B cell (primary cell): Measurements from ENCODE around the gene POLR2B. TPM values are rescaled to one million over a fixed set of nuclear protein-coding genes. Genes with fewer than 3 reads are reported as not detected.

ENCODE experiments used
- ATAC-seq: fragments of 200-7000 bp; cut with Tn5 transposase; one replicate; pipeline ENCODE4 v1.10.0; 2021; ENCODE audit warnings: low read depth, mild to moderate bottlenecking, moderate number of reproducible peaks, moderate library complexity
- CTCF ChIA-PET: fragments of 350-600 bp; sonication (Branson Sonifier 250); formaldehyde crosslinking; loops from one replicate; lab custom pipeline; 2021; ENCODE audit warnings: antibody characterized with exemption, inconsistent platforms; lab: Charles Lee
- POLR2A ChIA-PET: fragments of 350-600 bp; sonication (Branson Sonifier 250); formaldehyde crosslinking; loops from one replicate; lab custom pipeline; 2021; ENCODE audit warnings: antibody characterized with exemption; lab: Charles Lee
- DNase-seq: peaks from one replicate; pipeline ENCODE4 v3.0.0; 2013
- H2AFZ ChIP-seq: 2 replicates; pipeline ENCODE4 v1.6.1; 2012; ENCODE audit warnings: mild to moderate bottlenecking, low read depth, low read length; ENCODE audit not compliant: insufficient read depth, poor library complexity, severe bottlenecking
- H3K27ac ChIP-seq, 2 donors: 1 replicate in 1 of 2; 2 replicates in 1 of 2; pipeline ENCODE4 v1.5.1; 2012 to 2013; ENCODE audit warnings: low read length in 2 of 2, mild to moderate bottlenecking in 2 of 2, moderate library complexity in 1 of 2
- H3K27me3 ChIP-seq, 4 experiments: fragments of 200-600 bp in 1 of 4; sonication (generic) in 1 of 4; replicated peaks in 1 of 4; 1 replicate in 2 of 4; 2 replicates in 2 of 4; pipeline versions ENCODE4 v1.6.1 to v1.7.0; 2013 to 2016; ENCODE audit warnings: low read length in 3 of 4, mild to moderate bottlenecking in 2 of 4, mixed read lengths in 1 of 4, moderate library complexity in 1 of 4; ENCODE audit not compliant: insufficient read depth in 4 of 4, control insufficient read depth in 3 of 4; ENCODE audit errors: control extremely low read depth in 1 of 4
- H3K36me3 ChIP-seq, 2 experiments: replicated peaks in 1 of 2; 1 replicate in 1 of 2; 2 replicates in 1 of 2; pipeline versions ENCODE4 v1.6.1 to v1.7.1; 2013; ENCODE audit warnings: low read length in 1 of 2; ENCODE audit not compliant: insufficient read depth in 2 of 2, control insufficient read depth in 1 of 2; ENCODE audit errors: control extremely low read depth in 1 of 2, extremely low read depth in 1 of 2
- H3K4me1 ChIP-seq, 2 donors: fragments of 200-600 bp in 1 of 2; sonication (generic) in 1 of 2; 1 replicate in 1 of 2; 2 replicates in 1 of 2; pipeline versions ENCODE4 v1.5.1 to v1.6.1; 2013 to 2017; ENCODE audit warnings: low read length in 2 of 2; ENCODE audit not compliant: control insufficient read depth in 2 of 2, insufficient read depth in 2 of 2
- H3K4me2 ChIP-seq: replicated peaks from 2 replicates; pipeline ENCODE3; 2012; ENCODE audit warnings: mild to moderate bottlenecking, low read depth, low read length; ENCODE audit not compliant: poor library complexity, severe bottlenecking
- H3K4me3 ChIP-seq, 5 experiments: fragments of 200-600 bp in 1 of 5; sonication (generic) in 1 of 5; 1 replicate in 3 of 5; 2 replicates in 2 of 5; pipeline versions ENCODE4 v1.5.1 to v1.7.0; 2011 to 2016; ENCODE audit warnings: low read length in 4 of 5, mild to moderate bottlenecking in 4 of 5, low read depth in 2 of 5, control low read depth in 1 of 5, moderate library complexity in 1 of 5; ENCODE audit not compliant: insufficient read depth in 1 of 5; ENCODE audit errors: control extremely low read depth in 1 of 5, extremely low read depth in 1 of 5
- H3K79me2 ChIP-seq: fragments of 200-600 bp; sonication (generic); one replicate; pipeline ENCODE4 v1.6.0; 2016; ENCODE audit warnings: low read length; ENCODE audit not compliant: control insufficient read depth, insufficient read depth
- H3K9ac ChIP-seq: fragments of 200-600 bp; sonication (generic); 2 replicates; pipeline ENCODE4 v1.6.1; 2017; ENCODE audit warnings: mild to moderate bottlenecking, low read length, moderate library complexity
- H3K9me3 ChIP-seq, 3 donors: one replicate each; pipeline versions ENCODE4 v1.6.1 to v1.7.1; 2013; ENCODE audit warnings: low read length in 2 of 3; ENCODE audit not compliant: control insufficient read depth in 2 of 3, insufficient read depth in 1 of 3; ENCODE audit errors: control extremely low read depth in 1 of 3
- H4K20me1 ChIP-seq: 2 replicates; pipeline ENCODE4 v1.6.0; 2012; ENCODE audit warnings: mild to moderate bottlenecking, low read length; ENCODE audit not compliant: insufficient read depth, control insufficient read depth, poor library complexity, severe bottlenecking
- H3K27ac Mint-ChIP-seq: one replicate; pipeline ENCODE4 v1.8.0; 2021; ENCODE audit warnings: mixed read lengths
- H3K27me3 Mint-ChIP-seq: one replicate; pipeline ENCODE4 v1.8.0; 2021; ENCODE audit warnings: mixed read lengths
- H3K4me1 Mint-ChIP-seq: one replicate; pipeline ENCODE4 v1.8.0; 2021; ENCODE audit warnings: mixed read lengths
- H3K4me3 Mint-ChIP-seq: one replicate; pipeline ENCODE4 v1.8.0; 2021; ENCODE audit warnings: mixed read lengths
- H3K9me3 Mint-ChIP-seq: one replicate; pipeline ENCODE4 v1.8.0; 2022; ENCODE audit warnings: mixed read lengths; ENCODE audit not compliant: insufficient read depth
- EZH2 ChIP-seq: IDR thresholded peaks from 2 replicates; pipeline ENCODE4 v1.6.1; 2012; ENCODE audit warnings: borderline replicate concordance, low read depth, mild to moderate bottlenecking, moderate library complexity, low read length; ENCODE audit not compliant: insufficient read depth, poor library complexity, severe bottlenecking
- WGBS: methylation state at CpG from one replicate; pipeline ENCODE4 v1.1.5; 2013; ENCODE audit warnings: missing lambda C conversion rate; ENCODE audit not compliant: insufficient coverage; 5-methylcytosine and 5-hydroxymethylcytosine counted together
- intact Hi-C: fragments of 100-400 bp; cut with micrococcal nuclease; formaldehyde crosslinking; loops from one replicate; pipeline ENCODE4 v1.10.0; 2022
- polyA plus RNA-seq: library from polyadenylated mRNA; depleted of rRNA; stranded (reverse); fragments of >200 nt; gene quantifications from 2 replicates; pipeline ENCODE4 v1.2.3, GENCODE V29; 2012
- total RNA-seq, 2 donors: library from RNA; stranded (reverse); fragments of 120-200 nt in 1 of 2; gene quantifications; 1 replicate in 1 of 2; 2 replicates in 1 of 2; pipeline versions ENCODE4 v1.2.3 to v1.2.4, GENCODE V29; 2013 to 2022
- TF ChIP-seq, protein P1 (sequence below): fragments of 200-600 bp; IDR thresholded peaks from one replicate; pipeline ENCODE4 v1.8.0; 2022; ENCODE audit warnings: antibody characterized with exemption, mild to moderate bottlenecking

The POLR2B gene
- total and polyA plus RNA-seq, 2 donors (not counting 1 experiment from before 2014, with no cell fraction given), result 37.5 to 108 TPM

DNA sequence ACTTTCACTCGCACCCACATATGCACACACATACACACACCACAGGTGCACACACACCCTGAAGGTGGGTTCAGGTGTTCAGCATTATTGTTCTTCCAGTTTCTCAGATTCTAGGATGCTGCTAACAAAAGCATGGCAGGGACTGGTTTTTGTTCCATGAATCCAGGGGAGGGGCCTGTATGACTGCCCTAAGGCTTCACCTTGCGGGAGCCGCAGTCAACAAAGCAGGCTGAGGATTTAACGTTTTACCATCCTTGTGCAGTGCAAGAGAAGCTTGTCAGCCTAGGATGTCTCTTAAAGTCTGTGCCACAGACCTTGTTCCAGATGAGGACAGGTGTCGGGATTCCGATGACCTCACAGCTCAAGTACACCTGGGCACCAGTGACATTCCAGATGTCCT lies 61.8 kb downstream of the POLR2B start:
- DNase-seq, result no peak
- POLR2A ChIA-PET, result no interaction called here
- ATAC-seq, result no peak
- Histone ChIP-seq H3K4me2 (no peak overlapping the region), H4K20me1 (no peaks in the 10 kb centered on the region), H3K27me3 (no peaks in the 10 kb centered on the region), H3K79me2 (no peaks in the 10 kb centered on the region), H3K36me3 (no peaks in the 10 kb centered on the region), H3K27ac (no peak overlapping the region), H2AFZ (no peak overlapping the region), H3K9ac (no peak overlapping the region), H3K4me3 (no peak overlapping the region), H3K4me1 (no peaks in the 10 kb centered on the region), H3K9me3 (peaks cover 0 to 3% (median 0%) of the 10 kb centered on the region in 3 donors)
- Mint-ChIP-seq H3K4me1 (peaks cover 2% of the 10 kb centered on the region), H3K27ac (no peak overlapping the region), H3K4me3 (no peak overlapping the region), H3K9me3 (no peaks in the 10 kb centered on the region), H3K27me3 (peaks cover 11% of the 10 kb centered on the region)
- 96% methylated on average over 6 of the region's 6 CpGs for WGBS
- intact Hi-C loops, result no loop called here
- TF ChIP-seq EZH2, result no peak
- TF ChIP-seq, protein P1, sequence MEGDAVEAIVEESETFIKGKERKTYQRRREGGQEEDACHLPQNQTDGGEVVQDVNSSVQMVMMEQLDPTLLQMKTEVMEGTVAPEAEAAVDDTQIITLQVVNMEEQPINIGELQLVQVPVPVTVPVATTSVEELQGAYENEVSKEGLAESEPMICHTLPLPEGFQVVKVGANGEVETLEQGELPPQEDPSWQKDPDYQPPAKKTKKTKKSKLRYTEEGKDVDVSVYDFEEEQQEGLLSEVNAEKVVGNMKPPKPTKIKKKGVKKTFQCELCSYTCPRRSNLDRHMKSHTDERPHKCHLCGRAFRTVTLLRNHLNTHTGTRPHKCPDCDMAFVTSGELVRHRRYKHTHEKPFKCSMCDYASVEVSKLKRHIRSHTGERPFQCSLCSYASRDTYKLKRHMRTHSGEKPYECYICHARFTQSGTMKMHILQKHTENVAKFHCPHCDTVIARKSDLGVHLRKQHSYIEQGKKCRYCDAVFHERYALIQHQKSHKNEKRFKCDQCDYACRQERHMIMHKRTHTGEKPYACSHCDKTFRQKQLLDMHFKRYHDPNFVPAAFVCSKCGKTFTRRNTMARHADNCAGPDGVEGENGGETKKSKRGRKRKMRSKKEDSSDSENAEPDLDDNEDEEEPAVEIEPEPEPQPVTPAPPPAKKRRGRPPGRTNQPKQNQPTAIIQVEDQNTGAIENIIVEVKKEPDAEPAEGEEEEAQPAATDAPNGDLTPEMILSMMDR, result no peak
- CTCF ChIA-PET, result no interaction called here

DNA sequence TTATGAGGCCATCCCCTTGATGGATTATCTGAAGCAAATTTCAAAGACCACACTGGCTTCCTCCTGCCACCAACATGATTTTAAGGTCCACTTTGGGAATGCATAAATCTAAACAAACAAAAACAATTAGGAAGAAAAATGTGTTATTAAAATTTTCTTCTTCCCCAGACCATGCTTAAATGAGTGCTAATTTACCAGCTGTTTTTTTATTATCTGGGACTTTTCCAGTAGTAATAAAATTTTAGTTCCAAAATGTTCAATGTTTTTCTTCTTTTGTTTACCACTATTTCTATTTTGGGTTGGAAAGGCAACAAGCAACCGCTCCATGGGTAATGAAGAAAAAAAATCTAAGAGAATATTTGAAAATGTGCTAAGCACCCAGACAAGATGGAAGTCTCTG lies 62.3 kb downstream of the POLR2B start:
- intact Hi-C loops, result no loop called here
- Mint-ChIP-seq H3K27ac (no peak overlapping the region), H3K9me3 (no peaks in the 10 kb centered on the region), H3K4me3 (no peak overlapping the region), H3K27me3 (peaks cover 12% of the 10 kb centered on the region), H3K4me1 (peaks cover 2% of the 10 kb centered on the region)
- no peak for DNase-seq
- TF ChIP-seq, protein P1, result no peak
- TF ChIP-seq EZH2, result no peak
- H2AFZ ChIP-seq, result no peak overlapping the region
- H3K27ac ChIP-seq, result no peak overlapping the region
- no peaks in the 10 kb centered on the region for H3K27me3 ChIP-seq
- POLR2A ChIA-PET, result no interaction called here
- no peaks in the 10 kb centered on the region for H4K20me1 ChIP-seq
- peaks cover 0 to 3% (median 0%) of the 10 kb centered on the region in 3 donors for H3K9me3 ChIP-seq
- no peak overlapping the region for H3K9ac ChIP-seq
- H3K4me1 ChIP-seq, result no peaks in the 10 kb centered on the region
- H3K79me2 ChIP-seq, result no peaks in the 10 kb centered on the region
- no peaks in the 10 kb centered on the region for H3K36me3 ChIP-seq
- WGBS, result no CpG with 5 or more reads among the region's 1 CpG
- H3K4me3 ChIP-seq, result no peak overlapping the region
- CTCF ChIA-PET, result no interaction called here
- H3K4me2 ChIP-seq, result no peak overlapping the region
- no peak for ATAC-seq
